Mucosa of stomach (tissue), 1 donor: ENCODE measurements around the gene ZNF438.
"Not testable (repeated sequence)": the region's sequence is repeated elsewhere in the genome, so short reads cannot be mapped to it uniquely, and the experiment has no call there.

Experiments used
- H3K27me3 ChIP-seq: one replicate; pipeline ENCODE4 v1.7.0; 2013; ENCODE audit warnings: mild to moderate bottlenecking, low read length; ENCODE audit not compliant: control insufficient read depth, insufficient read depth
- H3K36me3 ChIP-seq: one replicate; pipeline ENCODE4 v1.7.0; 2013; ENCODE audit warnings: low read length; ENCODE audit not compliant: control insufficient read depth, insufficient read depth
- H3K4me1 ChIP-seq: one replicate; pipeline ENCODE4 v1.7.0; 2013; ENCODE audit warnings: mild to moderate bottlenecking, low read length; ENCODE audit not compliant: control insufficient read depth, insufficient read depth
- H3K4me3 ChIP-seq: one replicate; pipeline ENCODE4 v1.7.0; 2013; ENCODE audit warnings: low read length
- H3K9ac ChIP-seq: one replicate; pipeline ENCODE4 v1.7.0; 2013; ENCODE audit warnings: mild to moderate bottlenecking, low read length, moderate library complexity
- H3K9me3 ChIP-seq: one replicate; pipeline ENCODE4 v1.7.0; 2013; ENCODE audit warnings: mild to moderate bottlenecking, low read length, moderate library complexity; ENCODE audit not compliant: control insufficient read depth
- donor health status: Pancreatic carcinoma.

The ZNF438 gene

GRCh38 chr10:30974773-30975415 lies 56.8 kb downstream of the ZNF438 start:
- no peak overlapping the region for H3K9ac ChIP-seq
- no peaks in the 10 kb centered on the region for H3K27me3 ChIP-seq
- H3K36me3 ChIP-seq = no peaks in the 10 kb centered on the region
- H3K9me3 ChIP-seq = peaks cover 4% of the 10 kb centered on the region
- H3K4me3 ChIP-seq = no peak overlapping the region
- H3K4me1 ChIP-seq = no peaks in the 10 kb centered on the region

GRCh38 chr10:30974355-30974754 lies 57.3 kb downstream of the ZNF438 start:
- Histone ChIP-seq H3K27me3 (no peaks in the 10 kb centered on the region), H3K4me1 (no peaks in the 10 kb centered on the region), H3K9me3 (peaks cover under 1% of the 10 kb centered on the region), H3K36me3 (no peaks in the 10 kb centered on the region), H3K4me3 (no peak overlapping the region), H3K9ac (no peak overlapping the region)

- Histone ChIP-seq H3K9me3 (no peaks in the 10 kb centered on the region), H3K9ac (no peak overlapping the region), H3K4me3 (no peak overlapping the region), H3K36me3 (no peaks in the 10 kb centered on the region), H3K4me1 (no peaks in the 10 kb centered on the region), H3K27me3 (no peaks in the 10 kb centered on the region)
Observed at GRCh38 chr10:30973737-30974136, 57.9 kb downstream of the ZNF438 start.

GRCh38 chr10:30970760-30971460 lies 60.8 kb downstream of the ZNF438 start:
- Histone ChIP-seq H3K36me3 (no peaks in the 10 kb centered on the region), H3K4me3 (no peak overlapping the region), H3K9me3 (no peaks in the 10 kb centered on the region), H3K4me1 (no peaks in the 10 kb centered on the region), H3K9ac (no peak overlapping the region), H3K27me3 (no peaks in the 10 kb centered on the region)

- H3K9me3 ChIP-seq = no peaks in the 10 kb centered on the region
- H3K36me3 ChIP-seq = no peaks in the 10 kb centered on the region
- no peak overlapping the region for H3K9ac ChIP-seq
- no peaks in the 10 kb centered on the region for H3K4me1 ChIP-seq
- H3K4me3 ChIP-seq = no peak overlapping the region
- no peaks in the 10 kb centered on the region for H3K27me3 ChIP-seq
Observed at GRCh38 chr10:30968711-30969110, 63.0 kb downstream of the ZNF438 start.

- H3K36me3 ChIP-seq = no peaks in the 10 kb centered on the region
- no peak overlapping the region for H3K4me3 ChIP-seq
- no peak overlapping the region for H3K9ac ChIP-seq
- H3K9me3 ChIP-seq = no peaks in the 10 kb centered on the region
- no peaks in the 10 kb centered on the region for H3K4me1 ChIP-seq
- H3K27me3 ChIP-seq = no peaks in the 10 kb centered on the region
Observed at GRCh38 chr10:30967650-30968410, 63.8 kb downstream of the ZNF438 start.

- H3K4me1 ChIP-seq = no peaks in the 10 kb centered on the region
- no peak overlapping the region for H3K9ac ChIP-seq
- no peaks in the 10 kb centered on the region for H3K36me3 ChIP-seq
- H3K9me3 ChIP-seq = no peaks in the 10 kb centered on the region
- no peaks in the 10 kb centered on the region for H3K27me3 ChIP-seq
- no peak overlapping the region for H3K4me3 ChIP-seq
Observed at GRCh38 chr10:30963992-30964930, 67.4 kb downstream of the ZNF438 start.

- no peaks in the 10 kb centered on the region for H3K27me3 ChIP-seq
- H3K4me3 ChIP-seq = no peak overlapping the region
Observed at GRCh38 chr10:30962522-30962921, 69.1 kb downstream of the ZNF438 start.

GRCh38 chr10:30959836-30960210 lies 71.8 kb downstream of the ZNF438 start:
- Histone ChIP-seq H3K9ac (no peak overlapping the region), H3K4me1 (no peaks in the 10 kb centered on the region), H3K36me3 (no peaks in the 10 kb centered on the region), H3K4me3 (no peak overlapping the region), H3K9me3 (no peaks in the 10 kb centered on the region), H3K27me3 (no peaks in the 10 kb centered on the region)

More at GRCh38 chr10:30962522-30962921, 69.1 kb downstream of the ZNF438 start:
- H3K4me1 ChIP-seq = no peaks in the 10 kb centered on the region
- H3K9ac ChIP-seq = no peak overlapping the region
- no peaks in the 10 kb centered on the region for H3K9me3 ChIP-seq
- no peaks in the 10 kb centered on the region for H3K36me3 ChIP-seq

GRCh38 chr10:30949218-30949617 lies 82.4 kb downstream of the ZNF438 start:
- not testable (repeated sequence) for H3K4me3 ChIP-seq, H3K36me3 ChIP-seq, H3K9me3 ChIP-seq, H3K9ac ChIP-seq, H3K4me1 ChIP-seq, H3K27me3 ChIP-seq

GRCh38 chr10:30944005-30944404 lies 87.7 kb downstream of the ZNF438 start:
- Histone ChIP-seq H3K4me1 (peaks cover 8% of the 10 kb centered on the region), H3K9me3 (no peaks in the 10 kb centered on the region), H3K27me3 (no peaks in the 10 kb centered on the region), H3K36me3 (no peaks in the 10 kb centered on the region), H3K9ac (no peak overlapping the region), H3K4me3 (no peak overlapping the region)
